GM08714 (cell line): ENCODE measurements around the gene FAM186B.

Experiments used
- H3K4me3 ChIP-seq: fragments of 200-500 bp; sonication (Bioruptor generic); 2 replicates; pipeline ENCODE4 v1.5.1; 2014; ENCODE audit warnings: mild to moderate bottlenecking, low read length, inconsistent platforms
- ZNF274 ChIP-seq: IDR thresholded peaks from 2 replicates; pipeline ENCODE4 v1.6.1; 2012; ENCODE audit warnings: mild to moderate bottlenecking, low read depth, low read length

The FAM186B gene

GRCh38 chr12:49550693-49551252 is 54.7 kb downstream of the FAM186B start:
- H3K4me3 ChIP-seq: no peak overlapping the region
- TF ChIP-seq ZNF274: no peak

GRCh38 chr12:49549735-49550692 is 55.4 kb downstream of the FAM186B start:
- no peak for TF ChIP-seq ZNF274
- H3K4me3 ChIP-seq: no peak overlapping the region

GRCh38 chr12:49548822-49549648 is 56.4 kb downstream of the FAM186B start:
- H3K4me3 ChIP-seq: no peak overlapping the region; the same call in 1 of the 2 replicates

GRCh38 chr12:49548481-49548821 is 57.0 kb downstream of the FAM186B start:
- H3K4me3 ChIP-seq: no peak overlapping the region
- TF ChIP-seq ZNF274: no peak

More at GRCh38 chr12:49548822-49549648, 56.4 kb downstream of the FAM186B start:
- TF ChIP-seq ZNF274: no peak

- no peak overlapping the region for H3K4me3 ChIP-seq
- no peak for TF ChIP-seq ZNF274
Observed at GRCh38 chr12:49547090-49547690, 58.2 kb downstream of the FAM186B start.

- TF ChIP-seq ZNF274: no peak
- H3K4me3 ChIP-seq: no peak overlapping the region
Observed at GRCh38 chr12:49546481-49546880, 59.0 kb downstream of the FAM186B start.

- no peak for TF ChIP-seq ZNF274
- no peak overlapping the region for H3K4me3 ChIP-seq
Observed at GRCh38 chr12:49545815-49546214, 59.6 kb downstream of the FAM186B start.

GRCh38 chr12:49543914-49544815 is 61.3 kb downstream of the FAM186B start:
- H3K4me3 ChIP-seq: no peak overlapping the region
- no peak for TF ChIP-seq ZNF274

GRCh38 chr12:49543221-49543913 is 62.1 kb downstream of the FAM186B start:
- no peak overlapping the region for H3K4me3 ChIP-seq
- no peak for TF ChIP-seq ZNF274

GRCh38 chr12:49542592-49543160 is 62.8 kb downstream of the FAM186B start:
- H3K4me3 ChIP-seq: no peak overlapping the region
- TF ChIP-seq ZNF274: no peak

- no peak for TF ChIP-seq ZNF274
- no peak overlapping the region for H3K4me3 ChIP-seq
Observed at GRCh38 chr12:49541911-49542505, 63.4 kb downstream of the FAM186B start.
